Progenitor cell of endocrine pancreas (in vitro differentiated cells): ENCODE data around the gene FBXW2. TPM values are rescaled to one million over a fixed set of nuclear protein-coding genes. Genes with fewer than 3 reads are reported as not detected.

Source experiments
- DNase-seq: peaks from one replicate; pipeline ENCODE4 v3.0.0; 2021; ENCODE audit warnings: low spot score; ENCODE audit not compliant: unreplicated experiment
- H3K27ac Mint-ChIP-seq: 2 replicates; pipeline ENCODE4 v1.8.0; 2021; ENCODE audit warnings: mild to moderate bottlenecking, moderate library complexity, mixed read lengths
- H3K27me3 Mint-ChIP-seq: 2 replicates; pipeline ENCODE4 v1.8.0; 2021; ENCODE audit warnings: mixed read lengths
- H3K36me3 Mint-ChIP-seq: 2 replicates; pipeline ENCODE4 v1.8.0; 2022; ENCODE audit warnings: mixed read lengths; ENCODE audit not compliant: insufficient read depth
- H3K4me1 Mint-ChIP-seq: 2 replicates; pipeline ENCODE4 v1.8.0; 2021; ENCODE audit warnings: low read depth, mixed read lengths
- H3K4me3 Mint-ChIP-seq: 2 replicates; pipeline ENCODE4 v1.8.0; 2021; ENCODE audit warnings: low read depth, mild to moderate bottlenecking, moderate library complexity, mixed read lengths
- H3K9me3 Mint-ChIP-seq: 2 replicates; pipeline ENCODE4 v1.8.0; 2021; ENCODE audit warnings: low read depth, mixed read lengths
- CTCF ChIP-seq: fragments of 200-600 bp; sonication (generic); IDR thresholded peaks from one replicate; pipeline ENCODE4 v1.5.0; 2021; ENCODE audit warnings: antibody characterized with exemption, mild to moderate bottlenecking; ENCODE audit not compliant: unreplicated experiment
- total RNA-seq: library from RNA; stranded (reverse); gene quantifications from 2 replicates; pipeline ENCODE4 v1.2.1, GENCODE V29; 2021

The FBXW2 gene
- total RNA-seq, 1 donor from 2014 or later = 66.0 TPM

- no peak overlapping the region for H3K27ac Mint-ChIP-seq
- TF ChIP-seq CTCF = no peak
- H3K4me3 Mint-ChIP-seq = no peak overlapping the region
- peaks cover 7% of the 10 kb centered on the region for H3K4me1 Mint-ChIP-seq
- H3K27me3 Mint-ChIP-seq = no peaks in the 10 kb centered on the region
- DNase-seq = no peak
- peaks cover 19% of the 10 kb centered on the region for H3K36me3 Mint-ChIP-seq
- no peaks in the 10 kb centered on the region for H3K9me3 Mint-ChIP-seq
These were observed 18.5 kb downstream of the FBXW2 start for GRCh38 chr9:120774719-120775118.

- Mint-ChIP-seq H3K27me3 (no peaks in the 10 kb centered on the region), H3K27ac (no peak overlapping the region), H3K4me3 (no peak overlapping the region), H3K9me3 (no peaks in the 10 kb centered on the region), H3K4me1 (peaks cover under 1% of the 10 kb centered on the region), H3K36me3 (peaks cover 21% of the 10 kb centered on the region)
- no peak for DNase-seq
- TF ChIP-seq CTCF = no peak
These were observed 20.0 kb downstream of the FBXW2 start for GRCh38 chr9:120773256-120773655.

DNA sequence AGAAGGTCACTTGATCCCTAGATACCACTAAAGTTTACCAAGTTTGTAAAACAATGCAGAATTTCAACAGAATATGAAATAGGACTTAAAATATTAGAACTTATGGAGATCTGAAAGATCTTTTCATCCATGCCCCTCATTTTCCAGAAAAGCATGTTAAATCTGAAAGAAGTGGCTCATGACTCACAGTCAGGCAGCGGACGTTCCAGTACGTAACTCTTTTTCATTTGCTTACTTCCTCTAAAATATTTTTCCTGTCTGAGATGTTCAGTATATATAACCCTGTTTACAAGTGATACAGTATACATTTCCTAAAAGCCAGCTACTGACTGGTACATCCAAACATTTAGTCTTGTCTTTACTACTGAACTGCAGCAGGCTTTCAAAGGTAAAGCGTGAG lies 22.3 kb downstream of the FBXW2 start:
- Mint-ChIP-seq H3K4me1 (peaks cover 15% of the 10 kb centered on the region), H3K4me3 (no peak overlapping the region), H3K27ac (no peak overlapping the region), H3K36me3 (peaks cover 14% of the 10 kb centered on the region), H3K27me3 (no peaks in the 10 kb centered on the region), H3K9me3 (no peaks in the 10 kb centered on the region)
- TF ChIP-seq CTCF = no peak
- DNase-seq = no peak

DNA sequence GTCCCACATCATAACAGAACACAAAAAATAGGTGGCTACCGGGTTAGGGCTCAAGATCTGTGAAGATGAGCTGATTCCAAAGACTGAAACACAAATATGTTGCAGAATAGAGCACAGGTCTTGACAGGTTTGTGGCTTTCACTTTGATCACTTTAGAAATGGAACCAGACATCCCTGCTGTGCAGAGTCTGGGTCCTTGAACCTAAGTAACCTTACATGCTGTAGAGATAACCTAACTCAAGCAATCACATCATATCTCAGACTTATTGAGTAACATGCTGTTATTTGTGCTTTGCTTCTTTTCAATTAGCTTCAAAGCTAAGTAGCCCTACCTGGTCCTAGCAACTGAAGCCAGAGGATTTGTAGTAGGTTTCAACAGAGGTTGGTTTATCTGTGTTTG lies 24.3 kb downstream of the FBXW2 start:
- no peak overlapping the region for H3K27ac Mint-ChIP-seq
- H3K4me1 Mint-ChIP-seq = peaks cover 15% of the 10 kb centered on the region
- H3K9me3 Mint-ChIP-seq = no peaks in the 10 kb centered on the region
- no peaks in the 10 kb centered on the region for H3K27me3 Mint-ChIP-seq
- no peak overlapping the region for H3K4me3 Mint-ChIP-seq
- H3K36me3 Mint-ChIP-seq = peaks cover 13% of the 10 kb centered on the region
- TF ChIP-seq CTCF = no peak
- DNase-seq = no peak

- Mint-ChIP-seq H3K27ac (no peak overlapping the region), H3K27me3 (no peaks in the 10 kb centered on the region), H3K4me1 (peaks cover 15% of the 10 kb centered on the region), H3K9me3 (no peaks in the 10 kb centered on the region), H3K36me3 (peaks cover 13% of the 10 kb centered on the region), H3K4me3 (no peak overlapping the region)
- no peak for DNase-seq
- no peak for TF ChIP-seq CTCF
These were observed 25.0 kb downstream of the FBXW2 start for GRCh38 chr9:120768247-120768646.
